GM21619 (cell line): ENCODE data around the gene RHOB.
"Not testable (repeated sequence)": the region's sequence is repeated elsewhere in the genome, so short reads cannot be mapped to it uniquely, and the experiment has no call there.

Experiments used
- ATAC-seq: cut with Tn5 transposase; IDR thresholded peaks from one replicate; pipeline ENCODE4 v1.9.1; 2021; ENCODE audit not compliant: unreplicated experiment

Gene RHOB

DNA sequence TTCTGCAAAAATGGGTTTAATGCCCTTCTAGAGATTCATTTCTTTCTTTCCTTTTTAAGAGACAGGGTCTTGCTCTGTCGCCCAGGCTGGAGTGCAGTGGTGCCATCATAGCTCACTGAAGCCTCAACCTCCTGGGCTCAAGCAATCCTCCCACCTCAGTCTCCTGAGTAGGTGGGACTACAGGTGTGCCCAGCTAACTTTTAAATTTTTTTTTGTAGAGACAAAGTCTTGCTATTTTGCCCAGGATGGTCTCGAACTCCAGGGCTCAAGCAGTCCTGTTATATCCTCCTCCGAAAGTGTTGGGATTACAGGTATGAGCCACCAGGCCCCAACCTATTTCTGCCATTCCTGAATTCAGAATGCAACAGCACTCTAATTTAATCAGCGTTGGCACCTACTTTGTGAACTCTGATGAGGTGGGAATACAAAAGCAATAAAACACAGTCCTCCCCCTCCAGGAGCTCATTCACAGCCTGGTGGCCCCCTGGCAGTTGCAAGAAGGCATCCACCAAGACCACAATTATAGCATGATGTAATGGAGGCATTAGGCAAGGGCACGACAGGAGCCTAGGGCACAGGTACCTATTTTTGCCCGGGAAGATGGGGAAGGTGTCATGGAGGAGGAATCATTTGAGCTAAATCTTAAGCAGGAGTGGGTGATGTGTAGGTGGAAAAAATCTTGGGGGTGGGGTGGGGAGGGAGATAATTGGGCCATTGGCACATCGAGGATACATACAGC lies 5.1 kb downstream of the RHOB start:
- ATAC-seq, result no peak

DNA sequence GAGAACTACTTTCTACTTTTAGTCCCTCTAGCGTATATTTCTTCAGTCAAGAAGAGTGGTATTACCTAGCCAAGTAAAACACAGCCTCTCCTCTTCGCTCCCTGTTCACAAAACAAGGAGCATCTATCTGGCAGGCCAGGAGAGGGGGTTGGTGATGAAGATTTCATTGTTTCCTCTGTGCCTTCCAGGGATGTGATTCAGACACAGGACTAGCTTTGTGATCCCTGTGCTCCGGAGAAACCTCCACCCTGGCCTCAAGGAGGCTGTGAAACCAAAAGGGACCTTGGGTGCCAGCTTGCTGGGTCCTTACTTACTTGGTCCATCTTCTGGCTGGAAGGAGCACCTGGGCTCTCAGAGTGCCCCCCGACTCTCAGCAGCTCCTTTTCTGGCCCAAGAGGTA lies 5.7 kb downstream of the RHOB start:
- no peak for ATAC-seq

DNA sequence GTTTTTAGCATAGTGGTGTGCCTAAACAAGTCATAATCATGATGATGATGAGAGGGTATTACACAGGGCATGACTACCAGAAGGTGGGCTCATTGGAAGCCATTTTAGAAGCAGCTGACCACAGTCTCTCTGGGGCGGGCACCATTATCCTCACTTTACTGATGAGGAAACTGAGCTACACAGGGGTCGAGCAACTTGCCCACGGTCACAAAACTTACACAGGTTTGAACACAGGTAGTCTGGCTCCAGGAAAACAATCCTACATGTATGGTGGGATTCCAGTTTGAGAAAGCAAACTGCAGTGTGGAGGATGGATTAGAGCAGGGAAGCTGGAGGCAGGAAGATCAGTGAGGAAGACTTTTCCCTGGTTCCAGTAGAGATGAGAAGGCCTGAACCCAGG lies 6.2 kb downstream of the RHOB start:
- ATAC-seq, result no peak

DNA sequence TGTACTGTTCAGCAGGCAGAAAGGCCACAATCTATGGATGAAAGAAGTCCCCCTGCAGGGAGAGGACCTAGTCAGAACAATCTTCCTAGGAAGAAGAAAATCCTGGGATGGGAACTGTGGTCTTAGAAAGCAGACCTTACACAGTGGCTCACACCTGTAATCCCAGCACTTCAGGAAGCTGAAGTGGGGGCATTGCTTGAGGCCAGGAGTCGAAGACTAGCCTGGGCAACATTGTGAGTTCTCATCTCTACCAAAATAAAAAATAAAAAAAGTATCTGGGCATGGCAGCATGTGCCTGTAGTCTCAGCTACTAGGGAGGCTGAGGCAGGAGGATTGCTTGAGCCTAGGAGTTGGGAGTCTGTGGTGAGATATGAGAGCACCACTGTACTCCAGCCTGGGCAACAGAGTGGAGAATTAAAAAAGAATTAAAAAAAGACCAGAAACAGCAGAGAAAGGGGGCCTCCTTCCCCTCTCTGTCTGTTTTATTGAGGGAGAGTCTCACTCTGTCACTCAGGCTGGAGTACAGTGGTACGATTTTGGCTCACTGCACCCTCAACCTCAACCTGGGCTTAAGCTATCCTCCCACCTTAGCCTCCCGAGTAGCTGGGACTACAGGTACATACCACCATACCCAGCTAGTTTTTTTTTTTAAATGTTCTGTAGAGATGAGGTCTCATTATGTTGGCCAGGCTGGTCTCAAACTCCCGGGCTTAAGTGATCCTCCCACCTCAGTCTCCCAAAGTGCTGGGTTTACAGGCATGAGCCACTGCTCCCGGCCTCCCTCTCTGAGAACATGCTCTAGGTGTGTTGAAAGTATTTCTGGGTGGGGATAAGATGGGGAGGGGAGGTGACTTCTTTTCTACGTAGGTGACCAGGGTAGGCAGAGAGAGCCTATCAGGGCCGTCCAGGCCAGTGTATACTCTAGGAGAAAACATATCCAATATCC lies 7.4 kb downstream of the RHOB start:
- no peak for ATAC-seq

DNA sequence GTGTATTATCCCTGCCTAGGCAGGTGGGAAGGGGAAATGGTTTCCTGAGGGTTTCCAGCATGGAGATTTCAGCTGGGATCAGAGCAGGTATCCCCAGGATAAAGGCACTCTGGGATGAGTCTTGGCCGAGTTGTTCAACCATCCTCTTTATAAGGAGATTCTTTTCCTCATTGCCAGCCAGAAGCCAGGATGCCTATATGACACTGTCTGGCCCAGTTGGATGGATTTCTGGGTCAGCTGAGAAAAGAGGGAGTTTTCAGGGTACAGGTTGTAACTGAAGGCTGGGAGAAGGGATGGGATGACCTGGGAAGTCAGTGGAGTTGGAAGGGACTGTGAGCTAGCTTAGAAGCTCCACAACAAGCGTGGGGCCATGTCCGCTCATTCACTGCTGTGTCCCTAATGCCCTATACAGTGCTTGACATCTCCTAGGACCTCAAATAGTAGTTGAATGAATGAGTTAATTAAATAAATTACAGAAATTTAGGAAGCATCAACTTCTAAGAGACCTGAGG lies 8.3 kb downstream of the RHOB start:
- ATAC-seq, result no peak

DNA sequence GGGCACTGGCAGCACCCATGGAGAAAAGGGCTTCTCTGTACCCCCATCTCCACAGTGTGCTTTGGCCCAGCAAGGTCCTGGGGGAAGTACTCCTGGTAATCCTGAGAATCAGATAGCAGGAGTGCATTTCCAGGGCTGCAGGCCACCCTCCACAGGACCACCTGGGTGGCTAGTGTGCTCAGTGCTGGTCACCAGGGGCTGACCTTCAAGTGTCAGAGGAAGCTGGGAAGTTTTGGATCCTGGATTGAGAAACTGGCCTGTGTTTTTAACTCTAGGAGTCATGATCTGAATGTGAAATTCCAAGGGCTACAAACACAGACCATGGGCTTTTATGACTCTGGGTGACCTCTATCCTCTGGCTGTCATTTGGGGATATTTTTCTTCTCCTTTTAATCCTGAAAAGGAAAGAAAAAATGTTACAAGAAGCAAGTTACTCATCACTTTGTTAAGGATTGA lies 9.3 kb downstream of the RHOB start:
- no peak for ATAC-seq

DNA sequence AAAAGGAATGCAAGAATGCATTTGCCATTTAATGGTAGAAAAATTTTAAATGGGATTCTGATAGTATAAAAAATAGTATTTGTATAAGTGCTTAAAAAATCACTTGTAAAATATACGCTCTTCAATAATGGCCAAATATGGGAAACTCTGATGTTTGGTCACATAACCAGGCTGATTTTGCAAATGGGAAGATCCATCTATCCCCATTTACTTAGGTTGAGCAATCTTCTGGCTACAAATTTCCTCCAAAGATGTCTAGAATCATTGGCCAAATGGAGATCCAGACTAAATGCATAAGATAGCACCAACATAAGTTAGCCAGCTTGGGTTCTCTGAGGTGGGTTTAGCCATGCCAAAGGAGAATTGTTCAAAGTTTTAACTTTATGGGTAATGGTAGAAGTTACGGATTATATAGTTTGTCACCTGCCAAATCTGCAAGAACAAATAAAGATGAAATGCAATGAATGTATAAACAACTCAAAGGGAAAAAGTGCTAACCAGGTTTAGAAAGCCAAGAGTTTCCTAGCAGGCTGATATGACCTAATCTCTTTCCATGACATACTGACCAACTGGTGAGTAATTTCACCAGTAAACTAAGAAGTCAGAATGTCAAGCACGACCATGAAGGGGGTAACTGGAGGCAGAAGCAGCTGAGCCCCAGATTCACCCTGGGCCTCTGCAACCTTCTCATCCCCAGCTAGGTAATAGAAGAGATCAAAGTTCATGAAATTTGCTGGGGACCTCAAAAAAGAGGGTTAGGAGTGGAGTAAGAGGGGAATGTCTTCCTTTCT lies 10.0 kb downstream of the RHOB start:
- no peak for ATAC-seq

DNA sequence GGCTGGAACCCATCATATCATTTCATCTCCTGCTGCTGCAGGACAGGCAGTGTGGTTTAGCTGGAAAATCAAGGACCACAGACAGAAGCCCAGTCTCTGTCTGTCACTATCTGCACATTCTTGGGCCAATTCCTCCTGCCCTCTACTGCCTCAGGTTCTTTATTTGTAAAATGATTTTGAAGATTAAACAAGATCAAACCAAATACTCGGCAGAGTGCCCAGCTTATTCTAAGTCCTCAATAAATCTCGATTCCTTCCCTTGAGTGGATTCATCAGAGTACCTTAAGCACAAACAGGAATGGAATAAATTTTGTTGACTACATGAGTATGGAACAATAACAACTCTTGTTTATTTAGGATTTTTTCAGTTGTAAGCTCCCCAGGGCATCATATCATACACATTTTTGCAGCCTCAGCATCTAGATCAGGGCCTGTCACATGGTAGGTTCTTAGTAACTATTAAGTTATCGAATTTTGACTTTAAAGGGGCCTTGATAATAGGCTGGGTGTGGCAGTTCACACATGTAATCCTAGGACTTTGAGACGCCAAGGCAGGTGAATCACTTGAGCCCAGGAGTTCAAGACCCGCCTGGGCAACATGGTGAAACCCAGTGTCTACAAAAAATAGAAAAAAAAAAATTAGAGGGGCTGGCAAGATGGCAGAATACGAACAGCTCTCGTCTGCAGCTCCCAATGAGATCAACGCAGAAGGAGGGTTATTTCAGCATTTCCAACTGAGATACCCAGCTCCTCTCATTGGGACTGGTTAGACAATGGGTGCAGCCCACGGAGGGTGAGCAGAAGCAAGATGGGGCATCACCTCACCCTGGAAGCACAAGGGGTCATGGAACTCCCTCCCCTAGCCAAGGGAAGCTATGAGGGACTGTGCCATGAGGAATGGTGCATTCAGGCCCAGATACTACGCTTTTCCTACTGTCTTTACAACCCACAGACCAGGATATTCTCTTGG lies 11.1 kb downstream of the RHOB start:
- ATAC-seq, result no peak

DNA sequence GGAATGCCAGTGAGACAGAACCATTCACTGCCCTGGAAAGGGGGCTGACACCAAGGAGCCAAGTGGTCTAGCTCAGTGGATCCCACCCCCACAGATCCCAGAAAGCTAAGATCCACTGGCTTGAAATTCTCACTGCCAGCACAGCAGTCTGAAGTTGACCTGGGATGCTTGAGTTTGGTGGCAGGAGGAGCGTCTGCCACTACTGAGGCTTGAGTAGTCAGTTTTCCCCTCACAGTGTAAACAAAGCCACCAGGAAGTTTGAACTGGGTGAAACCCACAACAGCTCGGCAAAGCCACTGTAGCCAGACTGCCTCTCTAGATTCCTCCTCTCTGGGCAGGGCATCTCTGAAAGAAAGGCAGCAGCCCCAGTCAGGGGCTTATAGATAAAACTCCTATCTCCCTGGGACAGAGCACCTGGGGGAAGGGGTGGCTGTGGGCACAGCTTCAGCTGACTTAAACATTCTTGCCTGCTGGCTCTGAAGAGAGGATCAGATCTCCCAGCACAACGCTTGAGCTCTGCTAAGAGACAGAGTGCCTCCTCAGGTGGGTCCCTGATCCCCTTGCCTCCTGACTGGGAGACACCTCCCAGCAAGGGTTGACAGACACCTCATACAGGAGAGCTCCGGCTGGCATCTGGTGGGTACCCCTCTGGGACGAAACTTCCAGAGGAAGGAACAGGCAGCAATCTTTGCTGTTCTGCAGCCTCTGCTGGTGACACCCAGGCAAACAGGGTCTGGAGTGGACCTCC lies 12.0 kb downstream of the RHOB start:
- ATAC-seq, result not testable (repeated sequence)

DNA sequence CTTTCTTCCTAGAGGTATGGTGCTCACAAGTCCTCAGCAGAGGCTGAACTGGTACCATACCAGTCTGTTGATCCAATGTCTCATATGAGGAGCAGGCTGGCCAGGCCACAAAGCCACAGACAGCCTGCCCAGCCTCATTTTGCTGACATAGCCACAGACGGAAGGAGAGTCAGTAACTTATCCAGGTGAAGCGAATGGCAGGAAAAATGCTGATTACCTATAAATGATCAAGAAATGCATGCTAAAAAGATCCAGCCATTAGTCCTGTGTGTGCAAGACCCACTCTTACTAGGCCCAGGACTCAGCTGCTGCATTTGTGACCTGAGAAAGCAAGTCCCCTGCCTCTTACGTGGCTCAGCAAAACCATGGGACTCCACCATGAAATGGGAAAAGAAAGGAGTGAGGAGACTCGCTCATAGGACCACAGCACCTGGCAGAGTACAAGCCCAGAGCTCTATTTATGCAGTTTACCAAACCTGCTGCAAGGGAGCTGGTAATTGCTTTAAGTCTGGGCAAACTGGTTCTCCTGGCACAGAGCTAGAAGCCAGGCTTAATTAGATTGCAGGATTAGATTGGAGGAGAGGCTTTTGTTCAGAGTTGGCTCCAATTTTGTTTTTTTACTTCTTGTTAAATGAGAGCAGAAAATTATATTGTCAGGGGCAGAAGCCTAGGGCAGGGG lies 19.0 kb downstream of the RHOB start:
- ATAC-seq, result no peak

DNA sequence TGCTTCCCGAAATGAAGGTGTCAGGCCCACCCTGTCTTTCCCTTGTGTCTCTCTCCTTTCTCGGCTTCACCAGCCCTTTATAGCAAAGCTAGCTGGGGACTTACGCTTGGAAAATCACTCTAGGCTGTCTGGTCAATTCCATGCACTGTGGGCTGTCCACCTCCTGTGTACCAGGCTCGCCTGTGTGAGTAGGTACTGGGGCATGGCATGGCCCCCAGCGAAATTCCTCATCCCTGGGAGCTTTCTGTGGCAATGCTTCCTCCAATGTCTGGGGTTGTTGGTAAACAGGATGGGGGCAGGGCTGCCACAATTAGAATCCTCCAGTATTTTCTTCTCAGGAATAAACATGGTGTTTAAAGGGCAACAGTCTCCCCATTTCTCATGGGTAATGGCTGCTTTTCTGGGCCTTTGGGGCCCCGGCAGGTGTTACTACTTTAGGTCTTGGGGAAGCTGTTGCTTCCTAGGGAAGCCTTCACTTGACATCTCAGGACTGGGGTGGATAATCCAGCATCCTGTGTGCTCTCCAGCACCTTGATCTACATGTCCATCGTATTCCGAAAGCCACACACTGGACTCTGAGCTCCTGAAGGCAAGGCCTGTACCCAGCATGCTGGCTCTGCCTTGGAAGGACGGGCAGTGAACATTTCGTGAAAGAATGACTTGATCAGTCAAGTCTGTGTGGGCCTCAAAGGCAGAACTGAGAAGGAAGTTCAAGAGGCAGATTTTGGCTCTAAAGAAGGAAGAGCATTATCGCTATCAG lies 21.1 kb downstream of the RHOB start:
- no peak for ATAC-seq

DNA sequence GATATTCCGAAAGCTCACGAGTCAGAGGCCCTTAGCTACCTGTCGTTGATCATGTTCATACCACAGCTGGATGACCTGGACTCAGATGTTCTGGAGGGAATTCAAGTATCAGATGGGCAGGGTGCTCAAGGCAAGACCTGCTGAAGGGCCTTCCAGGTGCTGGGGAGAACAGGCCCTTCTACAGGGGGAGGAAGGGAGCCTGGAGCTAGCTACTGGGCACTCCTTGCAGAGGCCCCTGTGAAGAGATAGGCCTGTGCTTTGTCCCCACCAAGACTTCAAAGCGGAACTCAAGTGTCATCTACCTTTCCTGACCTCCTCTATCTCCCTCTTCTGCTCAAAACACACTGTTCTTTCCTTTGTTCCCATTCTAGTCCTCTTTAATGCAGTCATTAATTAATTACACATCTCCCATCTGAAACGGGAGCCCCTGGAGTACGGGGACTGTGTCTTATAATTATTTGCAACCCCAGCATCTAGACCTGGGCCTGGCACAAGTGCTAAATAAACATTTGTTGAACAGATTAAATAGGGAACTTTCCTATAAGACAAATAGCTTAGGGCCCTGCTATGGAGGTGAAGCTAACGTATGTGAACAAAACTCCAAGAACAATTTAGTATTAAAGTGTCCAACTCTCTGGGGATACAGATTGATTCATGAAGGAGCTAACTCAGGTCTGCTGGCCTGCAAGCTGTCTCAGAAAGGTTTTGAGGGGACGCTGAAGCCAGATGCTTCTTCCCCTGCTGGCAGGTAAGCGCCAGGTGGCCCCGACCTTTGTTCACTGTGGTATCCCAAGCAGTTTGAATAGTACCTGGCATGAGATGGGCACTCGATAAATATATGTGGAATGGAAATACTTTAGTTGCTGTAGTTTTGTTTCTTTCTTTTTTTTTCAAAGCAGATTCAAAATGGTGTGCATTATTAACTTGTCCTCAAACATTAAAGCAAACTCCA lies 22.0 kb downstream of the RHOB start:
- ATAC-seq, result no peak

DNA sequence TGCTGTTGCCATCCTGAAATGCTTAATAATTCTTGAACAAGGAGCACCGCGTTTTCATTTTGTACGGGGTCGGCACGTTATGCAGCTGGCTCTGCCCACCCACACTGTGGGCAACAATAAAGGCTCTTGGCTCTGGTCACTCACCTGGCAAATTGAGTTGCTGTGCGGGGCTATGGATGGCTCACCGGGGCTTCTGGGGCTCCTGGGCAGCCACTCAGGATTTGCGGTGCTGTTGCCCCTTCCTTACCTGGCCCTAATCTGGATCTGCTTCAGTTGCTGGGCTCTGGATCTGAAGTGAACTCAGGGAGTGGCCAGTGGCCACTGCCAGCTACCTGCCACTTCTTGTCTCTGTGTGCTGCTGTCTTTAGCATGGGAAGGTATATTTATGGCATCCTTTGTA lies 22.7 kb downstream of the RHOB start:
- no peak for ATAC-seq

DNA sequence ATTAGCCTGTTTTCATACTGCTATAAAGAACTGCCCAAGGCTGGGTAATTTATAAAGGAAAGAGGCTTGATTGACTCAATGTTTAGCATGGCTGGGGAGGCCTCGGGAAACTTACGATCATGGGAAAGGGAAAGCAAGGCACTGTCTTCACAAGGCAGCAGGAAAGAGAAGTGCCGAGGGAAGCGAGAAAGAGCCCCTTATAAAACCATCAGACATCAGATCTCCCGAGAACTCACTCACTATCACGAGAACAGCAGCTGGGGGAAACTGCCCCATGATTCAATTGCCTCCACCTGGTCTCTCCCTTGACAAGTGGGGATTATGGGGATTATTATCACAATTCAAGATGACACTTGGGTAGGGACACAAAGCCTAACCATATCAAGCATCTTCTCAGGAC lies 23.3 kb downstream of the RHOB start:
- no peak for ATAC-seq

DNA sequence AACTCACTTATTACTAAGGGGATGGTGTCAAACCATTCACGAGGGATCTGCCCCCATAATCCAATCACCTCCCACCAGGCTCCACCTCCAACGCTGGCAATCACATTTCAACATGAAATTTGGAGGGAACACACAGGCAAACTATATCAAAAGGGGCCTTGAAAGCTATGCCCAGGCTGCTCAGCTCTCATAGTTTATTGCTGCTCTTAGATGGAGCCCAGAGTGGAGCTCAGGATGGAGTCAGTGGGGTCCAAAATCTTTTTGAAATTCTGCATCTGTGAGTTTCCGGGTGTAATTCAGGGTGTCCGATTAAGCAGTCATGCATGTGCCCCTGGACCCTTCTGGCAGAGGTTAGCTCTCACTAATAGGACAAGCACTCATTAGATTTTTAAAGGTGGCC lies 24.3 kb downstream of the RHOB start:
- no peak for ATAC-seq

DNA sequence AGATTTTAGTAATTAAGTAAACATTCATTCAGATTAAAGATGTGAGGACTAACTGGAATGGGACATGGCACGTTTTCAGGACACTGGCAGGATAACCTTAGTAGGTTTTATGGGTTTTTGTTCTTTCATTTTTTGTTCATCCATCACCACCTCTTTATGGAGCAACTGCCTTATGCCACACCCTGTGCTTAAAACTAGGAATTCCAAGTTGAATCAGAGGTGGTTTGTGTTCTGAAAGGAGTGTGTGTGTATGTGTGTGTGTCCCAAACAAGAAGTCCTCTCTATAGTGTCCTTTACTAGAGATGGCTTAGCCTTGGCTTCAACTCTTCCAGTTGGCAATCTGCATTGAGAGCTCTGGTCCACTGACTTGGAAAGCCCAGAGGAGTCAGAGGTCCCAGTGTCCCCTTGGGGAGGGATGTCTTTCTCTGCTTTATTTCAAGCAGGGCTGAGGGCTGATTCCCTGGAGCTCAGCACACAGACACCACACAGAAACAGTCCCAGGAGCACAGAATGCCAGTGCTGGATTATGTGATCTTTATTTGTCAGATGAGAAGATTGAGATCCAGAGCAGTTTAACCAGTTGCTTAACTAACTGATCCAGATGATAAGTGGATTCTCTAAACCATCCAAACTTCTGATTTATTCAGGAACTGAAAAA lies 25.2 kb downstream of the RHOB start:
- ATAC-seq, result no peak
